Hepatocyte (in vitro differentiated cells): ENCODE measurements around the gene CCDC47.

ENCODE experiments used
- EZH2phosphoT487 ChIP-seq: fragments of 200-600 bp; sonication (generic); IDR thresholded peaks from one replicate; pipeline ENCODE4 v1.6.1; 2018; ENCODE audit warnings: antibody characterized with exemption, mild to moderate bottlenecking, low read depth, moderate library complexity; ENCODE audit not compliant: unreplicated experiment, severe bottlenecking
- TF ChIP-seq, protein P1 (sequence below): fragments of 200-600 bp; sonication (generic); IDR thresholded peaks from 2 replicates; pipeline ENCODE4 v1.5.1; 2016; ENCODE audit warnings: antibody characterized with exemption, mild to moderate bottlenecking; ENCODE audit not compliant: poor library complexity

DNA sequence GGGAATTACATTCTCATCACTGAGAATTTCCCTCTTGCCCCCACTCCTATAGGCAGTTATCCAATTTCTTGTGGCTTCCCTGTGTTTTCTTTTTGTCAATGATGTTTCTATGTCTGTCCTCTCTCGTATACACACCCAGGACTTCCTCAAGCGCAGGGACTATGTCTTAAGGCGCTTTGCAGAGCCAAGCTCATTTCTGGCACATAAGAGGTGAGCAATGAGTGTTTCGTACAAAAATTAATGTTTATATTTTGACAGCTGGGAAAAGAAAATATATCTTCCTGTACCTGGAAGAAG lies 1.5 kb upstream of the CCDC47 start:
- TF ChIP-seq, protein P1, sequence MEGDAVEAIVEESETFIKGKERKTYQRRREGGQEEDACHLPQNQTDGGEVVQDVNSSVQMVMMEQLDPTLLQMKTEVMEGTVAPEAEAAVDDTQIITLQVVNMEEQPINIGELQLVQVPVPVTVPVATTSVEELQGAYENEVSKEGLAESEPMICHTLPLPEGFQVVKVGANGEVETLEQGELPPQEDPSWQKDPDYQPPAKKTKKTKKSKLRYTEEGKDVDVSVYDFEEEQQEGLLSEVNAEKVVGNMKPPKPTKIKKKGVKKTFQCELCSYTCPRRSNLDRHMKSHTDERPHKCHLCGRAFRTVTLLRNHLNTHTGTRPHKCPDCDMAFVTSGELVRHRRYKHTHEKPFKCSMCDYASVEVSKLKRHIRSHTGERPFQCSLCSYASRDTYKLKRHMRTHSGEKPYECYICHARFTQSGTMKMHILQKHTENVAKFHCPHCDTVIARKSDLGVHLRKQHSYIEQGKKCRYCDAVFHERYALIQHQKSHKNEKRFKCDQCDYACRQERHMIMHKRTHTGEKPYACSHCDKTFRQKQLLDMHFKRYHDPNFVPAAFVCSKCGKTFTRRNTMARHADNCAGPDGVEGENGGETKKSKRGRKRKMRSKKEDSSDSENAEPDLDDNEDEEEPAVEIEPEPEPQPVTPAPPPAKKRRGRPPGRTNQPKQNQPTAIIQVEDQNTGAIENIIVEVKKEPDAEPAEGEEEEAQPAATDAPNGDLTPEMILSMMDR = no peak
- no peak for TF ChIP-seq EZH2phosphoT487
